ENCODE results near the gene CLK2. TPM values are rescaled to one million over a fixed set of nuclear protein-coding genes. Genes with fewer than 3 reads are reported as not detected.
"Not testable (repeated sequence)": the region's sequence is repeated elsewhere in the genome, so short reads cannot be mapped to it uniquely, and the experiment has no call there.

Gene CLK2
- polyA plus RNA-seq, 1 experiment, result 40.5 TPM

DNA sequence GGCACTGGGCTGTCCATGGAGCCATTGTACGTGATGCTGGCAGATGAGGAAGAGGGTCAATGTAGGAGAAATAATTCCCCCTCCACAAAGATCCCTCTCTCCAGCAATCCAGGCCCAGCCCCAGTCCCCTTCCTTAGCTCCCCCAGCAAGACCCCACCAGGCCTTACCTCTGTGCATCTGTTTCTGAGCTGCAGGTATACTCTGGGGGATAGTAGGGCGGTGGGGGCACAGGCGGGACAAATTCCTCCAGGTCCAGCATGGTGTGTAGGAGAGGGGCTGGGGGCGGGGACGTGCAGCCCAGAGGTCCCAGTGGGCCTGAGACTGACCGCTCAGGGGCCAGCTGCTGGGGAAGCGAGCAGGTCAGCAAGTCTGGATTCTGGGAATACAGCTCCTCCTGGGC is 21.7 kb downstream of the CLK2 start:
- POLR2A ChIA-PET, result interaction anchor here (1.2 to 3.0 kb wide), 3 partner anchors 10 to 56 kb away, joined by 5 to 18 read pairs (median 5); partner anchors contain the start of genes CLK2, FDPS and SCAMP3
- CTCF ChIA-PET, result interaction anchor here (0.5 to 5.7 kb wide), 42 partner anchors 9 to 1076 kb away, joined by 3 to 62 read pairs (median 8); partner anchors contain the start of genes CLK2, FDPS, HCN3 and KRTCAP2
- DNase-seq (ENCODE audit: low read depth, low spot score), result no peak
- Histone ChIP-seq H3K27ac (ENCODE audit: low read depth, low read length) (no peak overlapping the region), H3K27me3 (ENCODE audit: control insufficient read depth, insufficient read depth, low read length) (no peaks in the 10 kb centered on the region), H3K9me3 (ENCODE audit: control insufficient read depth, insufficient read depth, low read length) (no peaks in the 10 kb centered on the region; the same call in 1 of the 2 replicates), H3K4me3 (ENCODE audit: low read depth, low read length) (no peak overlapping the region)
- TF ChIP-seq CTCF (IDR thresholded peaks at IDR 0.05; ENCODE audit: low read depth, low read length), result no peak

DNA sequence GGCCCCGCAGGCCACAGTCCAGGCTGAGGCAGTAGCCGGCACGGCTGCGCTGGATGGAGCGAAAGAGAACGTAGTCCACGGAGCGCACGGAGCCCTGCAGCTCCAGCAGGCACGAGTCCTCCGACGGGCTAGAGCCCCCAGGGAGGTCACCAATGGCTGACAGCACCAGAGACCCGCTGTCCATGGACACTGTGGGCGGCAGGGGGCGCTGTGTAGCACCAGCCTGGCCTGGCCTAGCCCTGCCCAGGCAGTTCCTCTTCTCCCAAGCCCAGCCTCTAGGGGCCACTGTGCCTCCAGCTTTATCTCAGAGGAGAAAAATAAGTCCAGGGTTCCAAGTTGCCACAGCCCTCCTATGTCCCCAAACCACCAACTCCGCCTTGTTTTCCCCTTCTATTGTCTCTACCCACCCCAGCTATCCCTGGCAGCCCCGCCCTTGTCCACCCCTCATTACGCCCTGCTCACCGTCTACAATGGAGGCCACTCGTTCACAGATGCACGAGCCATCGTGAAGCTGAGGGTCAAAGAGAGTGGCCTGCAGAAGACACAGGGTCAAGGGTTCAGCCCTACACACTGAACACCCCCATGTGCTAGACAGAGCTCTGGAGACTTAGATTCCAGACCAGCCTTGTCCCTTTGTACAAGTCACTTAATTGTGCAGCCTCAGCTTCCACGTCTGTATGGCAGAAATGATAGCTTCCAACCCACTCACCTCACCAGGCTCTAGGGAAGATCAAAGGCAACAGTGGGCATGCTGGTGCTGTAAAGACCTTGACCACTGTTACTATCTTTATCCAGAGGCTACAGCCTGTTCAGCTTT is 22.5 kb downstream of the CLK2 start:
- DNase-seq (ENCODE audit: low read depth, low spot score), result peak; percentile 81
- Histone ChIP-seq H3K4me3 (ENCODE audit: low read depth, low read length) (0 out of 2 replicates have a peak overlapping the region, but pooled peaks have one; percentile 10), H3K9me3 (ENCODE audit: control insufficient read depth, insufficient read depth, low read length) (no peaks in the 10 kb centered on the region; the same call in 1 of the 2 replicates), H3K27ac (ENCODE audit: low read depth, low read length) (no peak overlapping the region), H3K27me3 (ENCODE audit: control insufficient read depth, insufficient read depth, low read length) (no peaks in the 10 kb centered on the region)
- POLR2A ChIA-PET, result interaction anchor here (1.0 to 3.0 kb wide), 5 partner anchors 11 to 57 kb away, joined by 3 to 18 read pairs (median 5); partner anchors contain the start of genes CLK2, FDPS and SCAMP3
- CTCF ChIA-PET, result interaction anchor here (0.5 to 5.7 kb wide), 59 partner anchors 9 to 1076 kb away, joined by 3 to 62 read pairs (median 6); partner anchors contain the start of genes CLK2, FDPS, HCN3 and KRTCAP2
- peak; percentile 99 for TF ChIP-seq CTCF (IDR thresholded peaks at IDR 0.05; ENCODE audit: low read depth, low read length)

GRCh38 chr1:155250246-155250632 is 23.1 kb downstream of the CLK2 start:
- Histone ChIP-seq H3K27me3 (ENCODE audit: control insufficient read depth, insufficient read depth, low read length) (no peaks in the 10 kb centered on the region), H3K27ac (ENCODE audit: low read depth, low read length) (no peak overlapping the region), H3K4me3 (ENCODE audit: low read depth, low read length) (0 out of 2 replicates have a peak overlapping the region, but pooled peaks have one; percentile 10), H3K9me3 (ENCODE audit: control insufficient read depth, insufficient read depth, low read length) (no peaks in the 10 kb centered on the region; the same call in 1 of the 2 replicates)
- ChIA-PET POLR2A (interaction anchor here (1.0 to 3.0 kb wide), 5 partner anchors 11 to 58 kb away, joined by 3 to 18 read pairs (median 5); partner anchors contain the start of genes CLK2, FDPS and SCAMP3), CTCF (interaction anchor here (0.6 to 5.7 kb wide), 55 partner anchors 8 to 707 kb away, joined by 3 to 62 read pairs (median 6); partner anchors contain the start of genes CLK2, FDPS, HCN3 and KRTCAP2)
- no peak for TF ChIP-seq CTCF (IDR thresholded peaks at IDR 0.05; ENCODE audit: low read depth, low read length)
- DNase-seq (ENCODE audit: low read depth, low spot score), result no peak

- TF ChIP-seq CTCF (IDR thresholded peaks at IDR 0.05; ENCODE audit: low read depth, low read length), result no peak
- Histone ChIP-seq H3K4me3 (ENCODE audit: low read depth, low read length) (no peak overlapping the region), H3K27me3 (ENCODE audit: control insufficient read depth, insufficient read depth, low read length) (no peaks in the 10 kb centered on the region), H3K27ac (ENCODE audit: low read depth, low read length) (no peak overlapping the region), H3K9me3 (ENCODE audit: control insufficient read depth, insufficient read depth, low read length) (no peaks in the 10 kb centered on the region)
- ChIA-PET CTCF (interaction anchor here (1.0 to 5.7 kb wide), 6 partner anchors 8 to 75 kb away, joined by 3 to 62 read pairs (median 4); partner anchors contain the start of genes ENTREP3, MTX1 and THBS3), POLR2A (no interaction called here)
- no peak for DNase-seq (ENCODE audit: low read depth, low spot score)
These were observed 25.4 kb downstream of the CLK2 start for GRCh38 chr1:155247667-155248553.

- CTCF ChIA-PET, result interaction anchor here (1.0 to 1.3 kb wide), 3 partner anchors 9 to 22 kb away, joined by 3 to 5 read pairs (median 4); partner anchors contain the start of gene ENTREP3
These were observed 26.5 kb downstream of the CLK2 start for GRCh38 chr1:155246796-155247195.

More at GRCh38 chr1:155246796-155247195, 26.5 kb downstream of the CLK2 start:
- H3K27ac ChIP-seq (ENCODE audit: low read depth, low read length); DNase-seq (ENCODE audit: low read depth, low spot score); POLR2A ChIA-PET; H3K4me3 ChIP-seq (ENCODE audit: low read depth, low read length); H3K9me3 ChIP-seq (ENCODE audit: control insufficient read depth, insufficient read depth, low read length); H3K27me3 ChIP-seq (ENCODE audit: control insufficient read depth, insufficient read depth, low read length): not testable (repeated sequence)

Data from AG04450 (cell line).